Lower lobe of right lung (tissue), 2 donors: ENCODE measurements around the gene DDX50. TPM values are rescaled to one million over a fixed set of nuclear protein-coding genes. Genes with fewer than 3 reads are reported as not detected.
A peak's percentile ranks its signal among the peaks of the same experiment; 100 is the strongest.
"Not testable (repeated sequence)": the region's sequence is repeated elsewhere in the genome, so short reads cannot be mapped to it uniquely, and the experiment has no call there.

Source experiments
- ATAC-seq, 2 donors: fragments of 200-7000 bp; cut with Tn5 transposase; one replicate each; pipeline ENCODE4 v1.9.1; 2020 to 2022; ENCODE audit warnings: mild to moderate bottlenecking in 2 of 2, moderate library complexity in 2 of 2
- DNase-seq: peaks from one replicate; pipeline ENCODE4 v3.0.0-alpha.2; 2020
- H3K27ac ChIP-seq: fragments of 200-600 bp; one replicate; pipeline ENCODE4 v1.8.0; 2022
- H3K27me3 ChIP-seq: fragments of 200-600 bp; one replicate; pipeline ENCODE4 v1.8.0; 2022; ENCODE audit warnings: low read depth
- H3K36me3 ChIP-seq: fragments of 200-600 bp; one replicate; pipeline ENCODE4 v1.8.0; 2022; ENCODE audit warnings: mild to moderate bottlenecking
- H3K4me1 ChIP-seq: fragments of 200-600 bp; one replicate; pipeline ENCODE4 v1.8.0; 2022
- H3K4me3 ChIP-seq: fragments of 200-600 bp; one replicate; pipeline ENCODE4 v1.8.0; 2022; ENCODE audit warnings: mild to moderate bottlenecking
- H3K9me3 ChIP-seq: fragments of 200-600 bp; one replicate; pipeline ENCODE4 v1.8.0; 2022
- intact Hi-C: fragments of 100-400 bp; cut with DNase I; formaldehyde crosslinking; loops from one replicate; pipeline ENCODE4 v1.11.0; 2022
- total RNA-seq: library from RNA; stranded (reverse); fragmentation: NEBNext Ultra II Directional; extraction: Animal tissue kit (Norgen Biotek cat#: 25700); gene quantifications from one replicate; pipeline ENCODE4 v1.2.1, GENCODE V29; 2021
- TF ChIP-seq, protein P1 (sequence below): fragments of 200-600 bp; IDR thresholded peaks from one replicate; pipeline ENCODE4 v1.8.0; 2022; ENCODE audit warnings: antibody characterized with exemption, mild to moderate bottlenecking
- donor health status: DM: no; HTN: yes; CAD: no; lungs with severe emphysema.

DDX50 gene
- total RNA-seq, 1 donor from 2014 or later = 29.3 TPM

DNA sequence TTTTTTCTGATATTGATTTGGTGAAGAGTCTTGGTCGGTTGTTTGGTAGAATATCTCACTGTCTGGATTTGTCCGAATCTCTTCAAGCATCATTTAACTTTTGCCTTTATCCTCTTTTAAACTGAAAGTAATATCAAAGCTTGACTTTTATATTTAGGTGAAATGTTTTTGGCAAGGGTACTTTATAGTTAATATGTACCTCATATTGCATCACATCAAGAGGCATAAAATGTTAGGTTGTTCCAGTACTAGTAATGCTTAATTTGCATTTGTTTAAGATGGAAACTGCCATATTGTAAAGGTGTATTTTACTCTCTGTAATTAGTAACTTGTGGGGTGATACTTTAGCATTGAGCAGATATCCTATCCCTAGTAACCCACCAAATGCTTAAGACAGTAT is 37.8 kb downstream of the DDX50 start:
- DNase-seq (no peak), ATAC-seq (no peak)
- Histone ChIP-seq H3K27me3 (no peaks in the 10 kb centered on the region), H3K27ac (no peak overlapping the region), H3K36me3 (peaks cover 99% of the 10 kb centered on the region), H3K4me1 (no peaks in the 10 kb centered on the region), H3K9me3 (no peaks in the 10 kb centered on the region), H3K4me3 (no peak overlapping the region)
- intact Hi-C loops = no loop called here
- TF ChIP-seq, protein P1, sequence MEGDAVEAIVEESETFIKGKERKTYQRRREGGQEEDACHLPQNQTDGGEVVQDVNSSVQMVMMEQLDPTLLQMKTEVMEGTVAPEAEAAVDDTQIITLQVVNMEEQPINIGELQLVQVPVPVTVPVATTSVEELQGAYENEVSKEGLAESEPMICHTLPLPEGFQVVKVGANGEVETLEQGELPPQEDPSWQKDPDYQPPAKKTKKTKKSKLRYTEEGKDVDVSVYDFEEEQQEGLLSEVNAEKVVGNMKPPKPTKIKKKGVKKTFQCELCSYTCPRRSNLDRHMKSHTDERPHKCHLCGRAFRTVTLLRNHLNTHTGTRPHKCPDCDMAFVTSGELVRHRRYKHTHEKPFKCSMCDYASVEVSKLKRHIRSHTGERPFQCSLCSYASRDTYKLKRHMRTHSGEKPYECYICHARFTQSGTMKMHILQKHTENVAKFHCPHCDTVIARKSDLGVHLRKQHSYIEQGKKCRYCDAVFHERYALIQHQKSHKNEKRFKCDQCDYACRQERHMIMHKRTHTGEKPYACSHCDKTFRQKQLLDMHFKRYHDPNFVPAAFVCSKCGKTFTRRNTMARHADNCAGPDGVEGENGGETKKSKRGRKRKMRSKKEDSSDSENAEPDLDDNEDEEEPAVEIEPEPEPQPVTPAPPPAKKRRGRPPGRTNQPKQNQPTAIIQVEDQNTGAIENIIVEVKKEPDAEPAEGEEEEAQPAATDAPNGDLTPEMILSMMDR = no peak

DNA sequence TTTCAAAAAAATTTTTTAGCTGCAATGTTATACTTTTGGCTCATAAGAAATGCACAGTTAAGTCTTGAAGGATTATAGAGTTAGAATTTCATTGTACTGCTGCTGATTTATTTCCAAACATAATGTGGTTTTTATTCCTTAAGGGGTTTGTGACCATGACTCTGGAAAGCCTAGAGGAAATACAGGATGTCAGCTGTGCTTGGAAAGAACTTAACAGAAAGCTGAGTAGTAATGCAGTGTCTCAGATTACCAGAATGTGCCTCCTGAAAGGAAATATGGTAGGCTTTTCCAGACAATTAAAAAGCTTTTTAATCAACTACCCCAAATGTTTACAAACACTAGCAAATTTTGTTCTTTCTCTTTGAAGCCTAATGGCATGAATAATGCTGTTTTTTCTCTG is 39.8 kb downstream of the DDX50 start:
- intact Hi-C loops, H3K27ac ChIP-seq, H3K27me3 ChIP-seq, DNase-seq, ATAC-seq, H3K9me3 ChIP-seq, H3K4me3 ChIP-seq, H3K4me1 ChIP-seq: not testable (repeated sequence)
- peaks cover 98% of the 10 kb centered on the region for H3K36me3 ChIP-seq

DNA sequence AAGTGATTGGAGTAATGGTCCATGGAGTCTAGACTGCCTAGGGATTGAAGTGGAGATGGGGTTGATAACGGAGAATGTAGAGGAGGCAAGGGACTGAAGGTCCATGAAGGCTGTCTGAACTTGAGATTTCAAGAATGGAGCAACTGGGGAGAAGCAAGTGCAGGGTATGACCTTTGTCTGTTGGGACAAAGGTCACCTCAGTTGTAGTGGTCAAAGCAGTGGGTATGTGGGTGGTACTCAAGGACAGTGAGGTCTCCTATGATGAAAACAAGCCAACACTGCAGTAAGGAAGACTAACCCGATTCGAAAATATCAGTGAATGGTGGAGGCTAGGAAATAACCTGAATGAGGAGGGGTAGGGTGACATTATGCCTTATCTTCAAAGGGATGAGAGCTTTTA is 49.5 kb downstream of the DDX50 start:
- ATAC-seq = no peak
- intact Hi-C loops = no loop called here

DNA sequence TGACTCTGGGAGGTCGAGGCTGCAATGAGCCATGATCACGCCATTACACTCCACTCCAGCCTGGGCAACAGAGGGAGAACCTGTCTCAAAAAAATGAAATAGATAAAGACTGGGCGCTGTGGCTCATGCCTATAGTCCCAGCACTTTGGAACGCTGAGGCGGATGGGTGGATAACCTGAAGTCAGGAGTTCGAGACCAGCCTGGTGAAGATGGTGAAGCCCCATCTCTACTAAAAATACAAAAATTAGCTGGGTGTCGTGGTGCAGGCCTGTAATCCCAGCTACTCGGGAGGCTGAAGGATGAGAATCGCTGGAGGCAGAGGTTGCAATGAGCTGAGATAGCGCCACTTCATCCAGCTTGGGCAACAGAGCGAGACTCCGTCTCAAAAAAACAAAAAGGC is 53.8 kb downstream of the DDX50 start:
- intact Hi-C loops = no loop called here
- peaks cover 25% of the 10 kb centered on the region for H3K4me1 ChIP-seq
- H3K27me3 ChIP-seq = no peaks in the 10 kb centered on the region
- H3K27ac ChIP-seq = peak overlapping the region; percentile 97
- no peak for DNase-seq
- no peak for ATAC-seq
- TF ChIP-seq, protein P1 = no peak
- H3K36me3 ChIP-seq = peaks cover 15% of the 10 kb centered on the region
- no peaks in the 10 kb centered on the region for H3K9me3 ChIP-seq
- H3K4me3 ChIP-seq = peak overlapping the region; percentile 99

More for the DNA sequence above, 49.5 kb downstream of the DDX50 start:
- H3K4me1 ChIP-seq = peaks cover 6% of the 10 kb centered on the region
- peaks cover 50% of the 10 kb centered on the region for H3K36me3 ChIP-seq
- no peak for DNase-seq
- no peaks in the 10 kb centered on the region for H3K27me3 ChIP-seq
- no peaks in the 10 kb centered on the region for H3K9me3 ChIP-seq
- no peak overlapping the region for H3K27ac ChIP-seq
- TF ChIP-seq, protein P1 = no peak
- H3K4me3 ChIP-seq = no peak overlapping the region

DNA sequence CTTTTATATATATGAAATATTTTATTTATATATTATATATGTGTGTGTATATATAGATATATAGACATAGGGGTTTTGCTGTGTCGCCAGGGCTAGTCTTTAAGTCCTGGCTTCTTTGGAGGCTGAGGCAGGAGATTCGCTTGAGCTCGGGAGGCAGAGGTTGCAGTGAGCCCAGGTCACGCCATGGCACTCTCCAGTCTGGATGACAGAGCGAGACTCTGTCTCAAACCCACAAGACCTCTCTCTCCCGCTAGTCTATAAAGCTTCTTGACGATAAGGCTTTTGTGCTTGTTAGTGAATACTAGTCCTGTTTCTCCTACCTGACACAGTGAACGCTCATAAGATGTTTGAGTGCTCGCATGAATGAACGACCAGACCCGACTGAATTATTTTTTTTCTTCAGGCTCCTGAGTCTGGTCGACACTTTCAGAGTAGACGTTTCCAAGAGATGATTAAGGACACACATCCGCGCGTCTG is 54.3 kb downstream of the DDX50 start:
- Histone ChIP-seq H3K36me3 (peaks cover 15% of the 10 kb centered on the region), H3K4me3 (peak overlapping the region; percentile 99), H3K4me1 (peaks cover 28% of the 10 kb centered on the region), H3K27me3 (no peaks in the 10 kb centered on the region), H3K9me3 (no peaks in the 10 kb centered on the region), H3K27ac (peak overlapping the region; percentile 97)
- DNase-seq (no peak), ATAC-seq (no peak)
- intact Hi-C loops = no loop called here
- TF ChIP-seq, protein P1 = no peak

DNA sequence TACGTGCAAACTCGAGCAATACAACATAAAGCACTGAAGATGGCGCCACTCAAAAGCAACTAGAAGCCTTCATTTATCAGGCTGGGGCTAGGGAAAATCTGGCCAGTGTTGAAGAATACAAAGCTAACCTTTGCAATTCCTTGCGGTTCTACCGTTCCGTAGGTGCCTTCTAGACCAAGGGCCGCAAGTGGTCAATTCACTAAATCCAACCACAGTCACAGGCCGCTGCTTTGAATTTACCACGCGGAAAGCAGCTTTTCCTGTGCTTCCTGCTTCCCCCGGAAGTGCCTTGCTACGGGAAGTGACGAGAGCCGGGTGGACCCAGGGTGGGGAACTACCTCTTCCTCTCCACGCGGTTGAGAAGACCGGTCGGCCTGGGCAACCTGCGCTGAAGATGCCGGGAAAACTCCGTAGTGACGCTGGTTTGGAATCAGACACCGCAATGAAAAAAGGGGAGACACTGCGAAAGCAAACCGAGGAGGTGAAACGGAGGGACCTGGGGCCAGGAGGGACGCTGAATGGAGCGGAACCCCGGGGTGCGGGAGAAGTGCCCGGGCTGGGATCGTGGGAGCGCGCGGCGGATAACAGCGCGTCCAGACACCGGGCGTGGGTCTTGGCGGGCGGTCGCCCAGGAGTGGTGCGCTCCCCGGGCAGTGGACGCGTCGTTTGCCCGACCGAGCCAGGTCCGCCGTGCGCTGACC is 54.9 kb downstream of the DDX50 start, which contains the start of gene DDX21:
Gene DDX21, plus strand, starts transcription at position 339 of the 701 bp plus-strand sequence. Its CDS starts 56 bp downstream, at position 395.
- ATAC-seq (peak; percentile 97 to 99), DNase-seq (peak; percentile 92)
- Histone ChIP-seq H3K4me1 (peaks cover 30% of the 10 kb centered on the region), H3K9me3 (no peaks in the 10 kb centered on the region), H3K27ac (peak within 1 kb of the TSS; percentile 97), H3K27me3 (no peaks in the 10 kb centered on the region), H3K4me3 (peak within 1 kb of the TSS; percentile 99), H3K36me3 (peaks cover 17% of the 10 kb centered on the region)
- TF ChIP-seq, protein P1 = peak; percentile 51
- intact Hi-C loops = no loop called here
